DND-41 (cell line): Measurements from ENCODE around the gene RAD21L1.

Source experiments
- ATAC-seq: fragments of 200-7000 bp; cut with Tn5 transposase; 3 replicates; pipeline ENCODE4 v1.9.1; 2021; ENCODE audit warnings: low read depth; ENCODE audit not compliant: insufficient read depth
- DNase-seq: peaks from one replicate; pipeline ENCODE4 v3.0.0-alpha.2; 2020
- H2AFZ ChIP-seq: 2 replicates; pipeline ENCODE4 v1.6.0; 2012; ENCODE audit warnings: low read depth, low read length
- H3K27ac ChIP-seq: 2 replicates; pipeline ENCODE4 v1.5.1; 2012; ENCODE audit warnings: low read length, inconsistent platforms
- H3K27me3 ChIP-seq: fragments of 200-600 bp; sonication (generic); 2 replicates; pipeline ENCODE4 v1.6.0; 2012; ENCODE audit warnings: low read length, mild to moderate bottlenecking, inconsistent platforms; ENCODE audit not compliant: insufficient read depth, poor library complexity
- H3K36me3 ChIP-seq: 2 replicates; pipeline ENCODE4 v1.5.1; 2012; ENCODE audit warnings: low read length, inconsistent platforms; ENCODE audit not compliant: insufficient read depth
- H3K4me1 ChIP-seq: 2 replicates; pipeline ENCODE4 v1.5.1; 2012; ENCODE audit warnings: mild to moderate bottlenecking, low read length; ENCODE audit not compliant: insufficient read depth
- H3K4me2 ChIP-seq: 2 replicates; pipeline ENCODE4 v1.6.0; 2012; ENCODE audit warnings: mild to moderate bottlenecking, moderate library complexity, low read length, inconsistent platforms; ENCODE audit not compliant: insufficient read depth
- H3K4me3 ChIP-seq, 2 experiments: fragments of 200-600 bp in 1 of 2; shearing (Covaris generic) in 1 of 2; 2 replicates each; pipeline ENCODE4 v1.5.1; 2012 to 2016; ENCODE audit warnings: inconsistent platforms in 2 of 2, low read length in 2 of 2, mild to moderate bottlenecking in 2 of 2, low read depth in 1 of 2, moderate library complexity in 1 of 2
- H3K79me2 ChIP-seq: 2 replicates; pipeline ENCODE4 v1.6.0; 2012; ENCODE audit warnings: low read length, inconsistent platforms; ENCODE audit not compliant: insufficient read depth
- H3K9ac ChIP-seq: 2 replicates; pipeline ENCODE4 v1.6.0; 2012; ENCODE audit warnings: low read depth, mild to moderate bottlenecking, inconsistent platforms, low read length, moderate library complexity
- H3K9me3 ChIP-seq: 2 replicates; pipeline ENCODE4 v1.5.1; 2012; ENCODE audit warnings: low read length, moderate library complexity, mild to moderate bottlenecking, inconsistent platforms; ENCODE audit not compliant: insufficient read depth, severe bottlenecking
- H4K20me1 ChIP-seq: 2 replicates; pipeline ENCODE4 v1.6.0; 2012; ENCODE audit warnings: low read length; ENCODE audit not compliant: insufficient read depth
- CTCF ChIP-seq: IDR thresholded peaks from 2 replicates; pipeline ENCODE4 v1.5.1; 2012; ENCODE audit warnings: borderline replicate concordance, low read length, moderate library complexity, mild to moderate bottlenecking; ENCODE audit not compliant: poor library complexity, severe bottlenecking; ENCODE audit errors: extremely low read depth
- EZH2 ChIP-seq: IDR thresholded peaks from 3 replicates; pipeline ENCODE4 v1.6.1; 2012; ENCODE audit warnings: borderline replicate concordance, low read depth, mild to moderate bottlenecking, moderate library complexity, low read length, inconsistent platforms; ENCODE audit not compliant: severe bottlenecking

Gene RAD21L1

DNA sequence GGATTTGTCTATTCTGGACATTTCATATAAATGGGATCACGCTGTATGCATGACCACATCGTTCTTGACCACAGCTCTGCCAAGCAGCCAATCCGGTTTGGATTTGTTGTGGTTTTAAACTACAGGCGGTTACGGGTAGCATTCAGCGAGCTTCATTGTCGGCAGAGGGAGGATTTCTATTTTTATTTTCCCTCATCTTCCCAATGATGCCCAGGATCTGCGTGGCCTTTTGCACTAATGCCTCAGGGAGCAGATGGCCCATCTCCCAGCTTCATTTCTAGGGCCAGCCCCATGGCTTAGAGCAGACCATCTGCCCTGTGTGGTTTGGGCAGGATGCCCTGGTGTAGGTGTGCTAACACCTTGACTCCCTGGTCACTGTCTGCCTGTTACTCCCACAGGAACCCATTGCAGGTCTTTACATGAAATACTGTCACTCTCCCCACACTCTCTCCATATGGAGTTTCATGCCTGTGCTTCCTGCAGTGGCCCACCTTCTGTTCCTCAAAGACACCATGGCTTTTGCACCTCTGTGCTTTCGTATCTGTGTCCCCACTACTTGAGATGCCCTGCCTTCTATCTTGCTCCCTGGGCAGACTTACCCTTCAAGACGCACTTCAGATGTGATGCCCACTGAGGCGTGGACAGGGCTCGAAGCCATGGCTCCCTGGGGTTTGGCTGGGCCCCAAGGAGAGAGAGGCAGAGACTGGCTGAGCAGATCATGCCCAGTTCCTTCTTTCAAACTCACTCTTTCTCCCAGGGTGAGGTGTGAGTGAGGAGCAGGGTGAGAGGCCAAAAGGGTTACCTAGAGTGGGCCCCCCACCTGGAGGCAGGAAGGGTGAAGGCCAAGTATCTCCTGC, 77.1 kb downstream of the RAD21L1 start:
- Histone ChIP-seq H3K79me2 (no peaks in the 10 kb centered on the region), H3K4me1 (peaks cover 14% of the 10 kb centered on the region), H4K20me1 (no peaks in the 10 kb centered on the region; the same call in 1 of the 2 replicates), H3K4me3 (no peak overlapping the region), H3K9me3 (no peaks in the 10 kb centered on the region), H3K27me3 (no peaks in the 10 kb centered on the region), H3K36me3 (no peaks in the 10 kb centered on the region), H3K4me2 (no peak overlapping the region), H3K9ac (no peak overlapping the region), H2AFZ (no peak overlapping the region), H3K27ac (no peak overlapping the region)
- DNase-seq = no peak
- ATAC-seq = peak; percentile 11; the same call in 1 of the 3 replicates
- TF ChIP-seq EZH2 (no peak), CTCF (no peak)

GRCh38 chr20:1304710-1305515, 79.1 kb downstream of the RAD21L1 start:
- TF ChIP-seq EZH2 (no peak), CTCF (no peak)
- no peak overlapping the region for H3K9ac ChIP-seq
- DNase-seq = no peak

More at GRCh38 chr20:1304710-1305515, 79.1 kb downstream of the RAD21L1 start:
- Histone ChIP-seq H3K27ac (no peak overlapping the region), H3K4me3 (no peak overlapping the region), H3K79me2 (no peaks in the 10 kb centered on the region), H4K20me1 (no peaks in the 10 kb centered on the region; the same call in 1 of the 2 replicates), H3K4me2 (no peak overlapping the region), H2AFZ (no peak overlapping the region), H3K27me3 (no peaks in the 10 kb centered on the region), H3K9me3 (no peaks in the 10 kb centered on the region), H3K4me1 (peaks cover 14% of the 10 kb centered on the region), H3K36me3 (no peaks in the 10 kb centered on the region)
- no peak for ATAC-seq
